ENCODE data around the gene R3HDM4.

DNA sequence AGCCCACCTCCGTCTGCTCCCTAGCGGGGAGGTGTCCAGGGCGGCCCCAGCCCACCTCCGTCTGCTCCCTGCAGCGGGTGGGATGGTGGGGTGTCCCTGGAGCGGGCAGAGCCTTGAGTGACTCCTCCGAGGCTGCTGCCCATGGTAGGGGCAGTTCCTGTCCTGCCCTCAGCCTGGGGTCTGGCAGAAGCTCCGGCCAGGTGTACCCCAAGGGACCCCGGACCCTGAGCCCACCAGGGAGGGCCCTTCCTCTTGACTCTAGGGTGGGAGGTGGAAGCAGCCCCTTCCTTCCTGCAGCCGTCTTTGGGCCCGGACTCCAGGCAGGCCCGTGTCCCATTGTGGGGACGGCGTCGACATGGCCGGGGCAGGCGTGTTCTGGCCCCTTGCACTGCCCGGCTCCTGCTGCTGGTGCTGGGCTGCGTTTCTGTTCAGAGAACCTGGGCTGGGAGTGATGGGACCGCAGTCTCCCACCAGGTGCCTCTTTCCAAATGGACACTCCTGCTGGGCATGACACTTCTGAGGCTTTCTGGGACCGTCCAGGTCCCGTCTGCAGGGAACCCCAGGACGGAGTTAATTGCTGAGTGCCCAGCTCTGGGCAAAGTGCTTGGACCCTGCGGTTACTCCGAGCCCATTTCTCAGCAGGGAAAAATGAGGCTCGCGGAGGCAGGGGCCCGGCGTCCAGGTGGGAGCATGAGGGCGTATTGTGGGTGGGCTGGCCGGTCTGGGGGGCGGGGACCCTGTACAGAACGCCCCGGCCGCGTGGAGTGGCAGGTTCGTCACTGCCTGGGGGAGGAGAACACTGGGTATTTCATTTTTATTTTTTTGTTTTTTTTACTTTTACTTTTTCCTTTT, 32.6 kb upstream of the R3HDM4 start:
- TF ChIP-seq, protein P1, sequence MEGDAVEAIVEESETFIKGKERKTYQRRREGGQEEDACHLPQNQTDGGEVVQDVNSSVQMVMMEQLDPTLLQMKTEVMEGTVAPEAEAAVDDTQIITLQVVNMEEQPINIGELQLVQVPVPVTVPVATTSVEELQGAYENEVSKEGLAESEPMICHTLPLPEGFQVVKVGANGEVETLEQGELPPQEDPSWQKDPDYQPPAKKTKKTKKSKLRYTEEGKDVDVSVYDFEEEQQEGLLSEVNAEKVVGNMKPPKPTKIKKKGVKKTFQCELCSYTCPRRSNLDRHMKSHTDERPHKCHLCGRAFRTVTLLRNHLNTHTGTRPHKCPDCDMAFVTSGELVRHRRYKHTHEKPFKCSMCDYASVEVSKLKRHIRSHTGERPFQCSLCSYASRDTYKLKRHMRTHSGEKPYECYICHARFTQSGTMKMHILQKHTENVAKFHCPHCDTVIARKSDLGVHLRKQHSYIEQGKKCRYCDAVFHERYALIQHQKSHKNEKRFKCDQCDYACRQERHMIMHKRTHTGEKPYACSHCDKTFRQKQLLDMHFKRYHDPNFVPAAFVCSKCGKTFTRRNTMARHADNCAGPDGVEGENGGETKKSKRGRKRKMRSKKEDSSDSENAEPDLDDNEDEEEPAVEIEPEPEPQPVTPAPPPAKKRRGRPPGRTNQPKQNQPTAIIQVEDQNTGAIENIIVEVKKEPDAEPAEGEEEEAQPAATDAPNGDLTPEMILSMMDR (IDR thresholded peaks at IDR 0.05) = no peak
- TF ChIP-seq CHD4 (IDR thresholded peaks at IDR 0.05; ENCODE audit: borderline replicate concordance) (no peak), FOSB (CRISPR knock-in tag; IDR thresholded peaks at IDR 0.05) (no peak), BHLHE40 (IDR thresholded peaks at IDR 0.05; ENCODE audit: low read depth, low read length) (no peak)
- TF ChIP-seq, protein P2, sequence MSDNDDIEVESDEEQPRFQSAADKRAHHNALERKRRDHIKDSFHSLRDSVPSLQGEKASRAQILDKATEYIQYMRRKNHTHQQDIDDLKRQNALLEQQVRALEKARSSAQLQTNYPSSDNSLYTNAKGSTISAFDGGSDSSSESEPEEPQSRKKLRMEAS (IDR thresholded peaks at IDR 0.05) = no peak

Data from A549 (cell line).